ENCODE measurements around the gene FGF8.

Gene FGF8

DNA sequence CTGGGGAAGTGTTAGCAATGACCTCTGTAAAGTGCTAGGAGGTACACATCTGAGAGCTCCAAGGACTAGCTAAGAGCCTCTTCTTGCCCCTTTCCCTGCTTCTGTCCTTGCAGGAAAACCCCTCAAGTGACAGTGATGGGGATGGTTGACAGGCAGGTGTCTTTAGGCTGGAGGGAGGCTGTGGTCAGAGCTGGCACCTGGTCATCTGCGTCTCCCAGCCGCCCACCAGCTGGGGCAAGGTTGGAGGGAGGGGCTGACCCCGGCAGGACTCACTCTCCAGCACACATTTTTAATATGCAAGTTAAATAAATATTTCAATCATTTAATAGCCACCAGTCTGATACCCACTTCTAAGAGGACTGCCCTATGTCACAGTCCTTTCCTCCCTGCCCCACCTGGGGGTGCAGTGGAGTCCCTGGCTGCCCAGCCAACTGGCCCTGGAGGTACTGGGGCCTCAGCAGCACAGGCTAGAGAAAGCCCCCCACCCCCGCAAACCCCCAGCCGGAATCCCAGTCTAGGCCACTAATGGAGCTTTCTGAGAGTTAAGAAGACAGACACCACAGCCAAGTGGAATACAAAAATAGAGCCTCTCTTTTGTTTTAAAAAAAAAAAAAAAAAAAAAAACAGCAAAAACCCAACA is 6.3 kb downstream of the FGF8 start:
- DNase-seq (ENCODE audit: low read depth in 3 of 3) = no peak

DNA sequence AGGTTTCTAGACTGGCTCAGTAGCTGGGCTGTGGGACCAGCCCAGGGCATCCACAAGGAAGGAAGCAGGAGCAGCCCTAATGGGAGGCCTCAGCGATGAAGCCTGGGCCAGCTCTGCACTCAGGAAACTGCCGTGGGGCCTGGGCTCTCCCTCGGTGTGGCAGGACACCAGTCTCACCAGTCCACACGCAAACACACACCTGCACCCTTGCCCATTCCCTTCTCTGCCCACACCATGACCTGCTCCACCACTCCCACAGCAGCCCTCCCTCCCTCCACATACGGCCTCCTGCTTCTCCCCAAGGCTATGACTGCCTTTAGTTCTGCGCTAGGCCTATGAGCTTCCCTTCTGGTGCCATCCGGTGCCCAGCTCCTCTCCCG is 7.1 kb downstream of the FGF8 start:
- no peak for DNase-seq (ENCODE audit: low read depth in 3 of 3)

DNA sequence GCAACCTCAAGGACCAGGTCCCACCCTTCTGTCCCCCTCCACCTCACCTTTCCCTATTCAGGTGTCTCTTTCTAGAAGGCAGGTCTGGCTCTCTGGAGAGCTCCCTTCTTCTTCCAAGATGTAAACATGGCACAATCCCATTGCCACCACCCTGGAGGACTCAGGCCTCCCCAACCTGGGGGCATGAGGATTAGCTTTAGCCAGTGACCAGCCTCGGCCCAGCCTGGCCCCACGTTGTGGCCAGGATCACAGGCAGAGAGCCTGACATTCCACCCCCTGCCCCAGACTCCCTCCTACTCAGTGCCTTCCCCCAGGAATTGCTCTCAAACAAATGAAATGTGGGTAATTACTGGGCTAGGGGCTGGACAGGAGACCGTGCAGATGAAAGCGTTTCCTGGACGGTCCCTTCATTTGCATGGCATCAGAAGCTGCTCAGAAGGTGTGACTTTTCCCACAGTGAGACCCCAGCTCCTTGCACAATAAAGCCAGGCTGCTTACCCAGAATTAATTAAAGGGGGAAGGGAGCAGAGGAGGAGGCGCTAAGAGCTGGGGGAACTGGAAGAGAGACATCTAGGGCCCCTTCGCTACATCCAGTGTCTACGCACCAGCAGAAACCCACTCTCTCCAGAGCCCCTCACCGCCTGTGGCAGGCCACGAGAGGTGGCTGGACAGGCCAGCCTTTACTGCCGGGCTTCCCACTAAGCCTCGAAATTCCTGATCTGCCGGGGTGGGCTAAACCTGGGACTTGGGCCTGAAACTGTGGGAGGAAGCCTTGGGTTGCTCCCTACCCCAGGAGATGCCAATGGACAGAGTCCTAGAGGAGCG is 7.7 kb downstream of the FGF8 start:
- DNase-seq (ENCODE audit: low read depth in 3 of 3) = no peak

DNA sequence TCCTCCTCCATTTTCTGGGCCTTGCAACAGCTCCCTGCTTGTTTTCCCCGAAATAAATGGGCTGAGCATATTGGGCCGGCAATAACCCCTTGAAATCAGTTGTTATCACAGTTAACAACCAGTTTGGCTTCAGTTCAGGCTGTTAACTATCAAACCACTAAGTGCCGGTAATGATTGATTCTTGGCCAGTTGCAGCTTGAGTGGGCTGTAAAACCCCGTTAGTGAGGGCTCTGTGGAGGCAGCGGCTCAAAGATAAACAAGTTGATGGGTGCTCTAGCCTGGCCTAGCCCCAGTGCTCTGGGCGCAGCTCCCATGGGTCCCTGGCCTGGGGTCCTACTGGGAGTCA is 8.3 kb downstream of the FGF8 start:
- no peak for DNase-seq (ENCODE audit: low read depth in 3 of 3)

DNA sequence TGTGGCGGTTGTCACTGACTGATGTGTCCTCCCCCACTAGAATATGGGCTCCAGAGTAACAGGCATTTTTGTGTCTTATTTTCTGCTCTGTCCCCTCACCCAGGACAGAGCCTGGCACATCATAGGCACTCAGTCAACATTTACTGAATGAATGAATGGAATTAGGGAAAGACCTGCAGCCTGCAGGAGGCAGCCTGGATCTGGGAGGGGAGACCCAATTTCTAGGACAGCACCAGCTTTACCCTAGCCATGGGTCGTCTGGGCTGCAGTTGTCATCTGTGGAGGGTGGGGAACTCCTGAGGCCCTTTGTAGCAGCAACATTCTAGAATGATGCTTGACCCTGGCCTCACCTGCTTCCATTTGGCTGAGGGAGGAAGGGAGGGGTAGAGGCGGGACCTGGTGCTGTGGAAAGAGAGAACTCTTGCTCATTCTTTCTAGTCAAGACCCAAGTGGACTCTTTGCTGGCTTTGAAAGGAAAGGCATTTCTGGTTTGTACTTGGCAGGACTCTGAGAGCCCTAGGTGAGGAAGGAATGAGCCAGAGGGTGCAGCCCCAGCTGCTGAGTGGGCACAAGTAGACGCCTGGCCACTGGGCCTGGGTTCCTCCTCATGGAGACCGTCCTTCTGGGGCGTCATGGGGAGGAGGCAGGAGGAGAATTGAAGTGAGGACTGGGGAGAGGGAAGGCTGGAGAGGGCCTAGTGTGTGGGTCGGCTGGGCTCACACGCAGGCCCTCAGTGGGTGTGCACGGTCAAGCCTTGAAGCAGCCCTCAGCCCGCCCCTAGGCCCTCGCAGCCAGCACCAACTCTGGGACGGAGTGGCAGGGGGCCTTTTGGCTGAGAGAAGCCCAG is 8.9 kb downstream of the FGF8 start:
- no peak for DNase-seq (ENCODE audit: low read depth in 3 of 3)

DNA sequence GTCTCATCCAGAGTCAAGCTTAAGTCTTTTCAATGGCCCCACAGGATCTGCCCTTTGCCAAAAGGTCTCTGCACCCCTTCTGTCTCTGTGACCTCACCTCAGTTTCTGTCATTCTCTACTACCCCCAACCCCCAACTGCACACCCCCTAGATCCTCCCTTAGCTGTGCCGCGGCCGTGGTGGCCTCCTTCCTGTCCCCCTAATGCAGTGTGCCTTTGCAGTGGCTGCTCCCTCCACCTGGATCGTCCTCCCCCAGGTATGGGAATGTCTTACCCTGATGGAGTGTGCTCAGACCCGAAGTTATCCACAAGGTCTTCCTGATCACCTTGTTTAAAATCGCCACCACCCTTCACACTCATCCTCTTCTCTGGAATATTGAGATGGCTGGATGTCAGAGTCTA is 9.6 kb downstream of the FGF8 start:
- DNase-seq (ENCODE audit: low read depth in 3 of 3) = no peak

DNA sequence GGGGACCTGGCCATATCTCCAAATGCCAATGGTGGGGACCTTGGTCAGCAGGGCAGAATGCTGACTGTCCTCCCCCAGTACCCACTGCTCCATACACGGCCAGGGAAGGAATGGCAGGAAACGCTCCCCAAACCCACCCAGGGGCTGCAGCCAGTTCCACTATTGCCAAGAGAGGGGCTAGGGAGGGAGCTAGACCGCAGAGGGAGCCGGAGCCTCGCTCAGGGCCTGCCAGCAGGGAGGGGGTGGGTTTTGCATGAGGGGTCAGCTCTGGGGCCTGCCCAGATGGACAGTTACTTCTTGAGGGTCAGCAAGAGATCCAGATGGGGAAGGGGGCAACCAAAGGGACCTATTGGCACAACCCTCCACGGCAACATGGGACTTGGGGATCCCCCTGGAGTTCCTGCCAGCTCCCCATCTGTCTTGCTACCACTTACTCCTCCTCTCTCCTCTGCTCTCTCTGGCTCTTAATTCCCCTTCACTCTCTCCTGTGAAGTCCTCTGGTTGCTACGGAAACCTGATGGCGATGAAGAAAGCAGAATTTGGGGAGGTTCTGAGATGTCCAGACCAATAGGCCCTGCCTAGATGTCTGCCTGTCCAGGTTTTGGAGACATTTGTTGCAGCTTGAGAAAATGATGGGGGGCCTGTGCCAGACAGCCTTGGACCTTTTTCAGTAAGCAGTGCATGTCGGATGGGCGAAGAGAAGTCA is 12.6 kb downstream of the FGF8 start:
- no peak for DNase-seq (ENCODE audit: low read depth in 3 of 3)

DNA sequence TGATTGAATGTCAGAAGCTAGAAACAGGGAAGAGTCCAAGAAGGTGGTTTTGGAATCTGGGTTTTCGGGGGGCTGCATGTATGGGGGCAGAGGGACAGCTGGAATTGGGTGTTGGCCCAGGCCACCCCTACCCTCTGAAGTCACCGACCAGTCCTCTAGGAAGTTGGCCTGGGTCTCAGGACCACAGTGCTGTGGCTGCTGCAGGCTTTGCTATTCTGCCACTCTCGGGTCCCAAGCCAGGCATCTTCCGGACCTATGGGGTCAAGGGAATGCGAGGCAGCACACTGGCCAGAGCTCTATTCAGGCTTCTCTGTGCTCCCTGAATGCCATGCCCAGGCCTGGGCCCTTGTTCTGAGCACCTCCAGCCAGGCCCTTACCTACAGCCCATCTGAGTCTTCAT is 13.2 kb downstream of the FGF8 start:
- no peak for DNase-seq (ENCODE audit: low read depth in 3 of 3)

DNA sequence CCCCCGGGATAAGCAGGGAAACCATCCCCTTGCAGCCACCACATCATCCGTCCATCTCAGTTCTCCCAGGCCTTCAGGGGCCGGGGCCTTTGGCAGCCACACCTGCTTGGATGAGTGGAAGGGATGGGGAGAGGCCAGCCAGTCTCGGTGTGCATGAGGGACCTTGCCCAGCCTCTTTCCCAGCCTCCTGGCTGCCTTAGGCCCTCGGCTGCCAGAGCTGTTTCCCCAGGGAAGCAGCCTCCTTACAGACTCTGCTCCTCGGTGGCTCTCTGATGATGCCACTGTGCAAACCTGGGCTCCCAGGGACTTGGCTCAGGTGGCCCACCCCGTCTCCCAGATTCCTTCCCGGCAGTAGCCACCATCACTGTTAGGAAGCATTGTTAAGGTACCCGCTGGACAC is 14.7 kb downstream of the FGF8 start:
- no peak for DNase-seq (ENCODE audit: low read depth in 3 of 3)

DNA sequence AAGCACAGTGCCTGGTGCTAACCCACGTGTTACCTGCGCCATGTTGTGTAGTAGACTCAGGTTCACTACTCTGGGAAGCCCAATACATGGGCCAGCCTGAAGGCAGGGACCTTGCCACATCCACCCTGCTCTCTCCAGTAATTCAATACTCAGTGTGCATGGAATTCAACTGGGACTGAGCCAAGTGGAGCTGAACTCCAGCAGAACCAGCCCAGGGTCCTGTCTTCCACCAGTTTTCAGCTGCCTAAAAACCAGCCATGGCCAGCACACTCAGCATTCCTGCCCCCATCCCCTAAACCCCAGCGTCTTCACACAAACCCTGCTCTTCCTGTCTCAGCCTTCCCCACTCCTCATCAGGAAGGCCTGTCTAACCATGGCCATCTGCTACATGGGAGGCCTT is 15.4 kb downstream of the FGF8 start:
- DNase-seq (ENCODE audit: low read depth in 3 of 3) = no peak

DNA sequence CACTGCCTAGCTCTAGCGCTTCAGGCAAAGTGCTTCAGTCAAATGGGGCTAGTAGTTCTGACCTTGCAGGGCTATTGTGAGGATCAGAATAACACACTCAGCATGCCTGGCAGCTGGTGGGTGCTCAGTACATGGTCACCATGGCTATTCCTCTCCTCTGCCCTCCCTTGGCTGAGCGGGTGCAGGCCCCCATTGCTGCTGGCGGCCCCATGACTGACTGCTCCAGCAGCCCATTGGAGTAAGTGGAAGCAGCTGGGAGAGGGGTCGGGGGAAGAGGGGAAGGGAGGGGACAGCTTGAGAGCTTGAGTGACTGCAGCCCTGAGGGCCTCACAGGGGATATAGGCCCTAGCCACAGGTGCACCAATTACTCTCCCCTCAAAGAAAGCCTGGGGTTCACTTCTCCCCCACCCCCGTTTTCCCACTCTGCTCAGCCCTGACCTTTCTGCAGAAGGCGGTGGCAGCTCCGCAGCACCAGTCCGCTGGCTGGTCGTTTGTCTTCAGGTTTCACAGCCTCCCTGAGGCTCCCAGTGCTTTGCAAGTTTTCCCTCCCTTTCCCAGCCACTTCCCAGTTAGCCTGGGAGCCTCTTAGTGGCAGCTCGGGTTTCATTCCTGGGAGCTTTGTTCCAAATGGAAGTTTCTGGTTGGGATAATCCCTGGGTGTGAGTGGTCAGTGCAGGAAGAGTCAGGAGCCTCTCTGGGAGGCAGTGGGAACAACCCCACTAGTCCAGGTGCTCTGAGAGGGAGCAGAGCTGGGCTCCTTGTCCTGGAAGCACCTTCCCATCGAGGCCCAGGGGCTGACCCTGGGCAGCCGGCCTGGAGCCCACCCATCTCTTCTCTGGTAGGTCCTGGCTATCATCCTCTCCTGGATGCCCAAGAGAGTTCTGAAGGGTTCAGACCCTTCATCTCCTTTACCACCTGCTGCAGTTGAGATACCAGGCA is 16.3 kb downstream of the FGF8 start:
- DNase-seq (ENCODE audit: low read depth in 3 of 3) = no peak

DNA sequence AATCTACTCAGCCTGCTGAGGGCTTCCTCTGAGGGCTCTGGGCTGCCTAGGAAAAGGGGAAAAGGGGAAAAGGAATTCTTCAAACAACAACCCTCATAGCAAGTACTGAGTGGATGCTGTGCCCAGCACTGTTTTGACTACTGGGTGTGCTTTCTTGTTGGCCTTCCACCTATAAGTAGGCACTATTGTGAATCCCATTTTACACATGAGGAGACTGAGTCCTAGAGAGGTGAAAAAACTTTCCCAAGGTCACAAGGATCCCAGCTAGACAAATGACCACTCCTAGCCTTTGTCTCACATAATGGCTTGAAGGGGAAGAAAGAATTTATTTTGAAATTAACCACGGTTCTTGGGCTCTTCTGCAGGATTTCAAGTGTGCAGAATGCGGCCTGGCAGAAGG is 17.1 kb downstream of the FGF8 start:
- no peak for DNase-seq (ENCODE audit: low read depth in 3 of 3)

DNA sequence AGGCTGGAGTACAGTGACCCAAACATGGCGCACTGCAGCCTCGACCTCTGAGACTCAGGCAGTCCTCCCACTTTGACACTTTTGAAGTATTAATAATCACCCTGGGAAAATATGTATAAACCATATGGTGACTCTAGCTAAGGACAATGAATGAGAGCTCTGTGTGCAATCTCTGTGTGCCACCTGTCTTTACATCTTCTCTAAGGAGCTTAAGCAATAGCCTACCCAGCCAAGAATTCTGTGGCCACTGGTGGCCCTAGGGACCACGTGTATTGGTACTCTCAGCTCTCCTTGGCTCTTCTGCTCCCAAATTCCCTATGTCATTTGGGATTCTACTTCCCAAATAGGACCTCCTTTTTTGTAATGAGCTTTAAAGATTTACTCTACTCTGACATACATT is 23.7 kb downstream of the FGF8 start:
- DNase-seq (ENCODE audit: low read depth in 3 of 3) = no peak

DNA sequence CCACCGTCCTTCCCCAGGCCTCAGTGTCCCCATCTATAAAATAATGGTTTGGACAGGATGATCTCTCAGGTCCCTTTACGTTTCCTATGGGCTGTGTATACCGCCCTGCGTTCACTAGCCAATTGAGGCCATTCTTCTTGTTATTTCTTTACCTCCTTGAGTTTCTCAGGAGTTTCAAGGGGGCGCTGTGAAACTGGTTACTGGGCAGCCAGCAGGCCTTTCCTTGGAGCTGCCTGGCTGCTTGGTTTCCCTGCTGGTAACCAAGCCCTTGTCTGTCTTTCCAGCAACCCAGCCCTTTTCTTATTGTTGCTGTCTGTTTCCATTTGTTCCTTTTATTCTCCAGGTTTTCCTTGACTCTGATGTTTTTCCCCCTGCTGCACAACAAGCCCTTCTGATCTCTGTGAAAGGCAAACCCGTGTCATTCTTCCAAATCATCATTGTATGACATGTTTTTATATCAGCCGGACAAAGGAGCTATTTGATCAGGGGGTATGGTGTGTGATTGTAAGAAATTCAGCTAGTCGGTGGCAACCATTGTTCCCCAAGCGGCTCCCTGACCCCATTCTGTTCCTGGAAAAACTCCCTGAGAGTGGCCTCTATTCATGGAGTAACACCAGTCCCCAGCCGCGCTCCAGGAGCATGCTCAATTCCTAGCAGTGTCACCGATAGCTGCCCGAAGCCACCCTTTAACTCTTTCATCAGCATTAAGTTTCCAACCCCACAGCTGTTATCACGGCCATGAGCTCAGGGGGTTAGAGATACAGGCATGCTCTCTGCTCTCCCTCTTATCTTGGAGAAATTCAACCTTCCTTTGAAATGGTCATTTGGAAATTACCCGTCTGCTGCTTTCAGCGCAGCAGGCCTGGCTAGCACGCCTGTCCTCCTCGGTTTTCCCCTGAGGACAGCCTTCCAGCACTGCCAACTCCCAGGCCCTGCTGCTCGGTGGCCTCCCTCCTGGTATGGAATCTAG is 26.6 kb downstream of the FGF8 start:
- no peak for DNase-seq (ENCODE audit: low read depth in 3 of 3)

DNA sequence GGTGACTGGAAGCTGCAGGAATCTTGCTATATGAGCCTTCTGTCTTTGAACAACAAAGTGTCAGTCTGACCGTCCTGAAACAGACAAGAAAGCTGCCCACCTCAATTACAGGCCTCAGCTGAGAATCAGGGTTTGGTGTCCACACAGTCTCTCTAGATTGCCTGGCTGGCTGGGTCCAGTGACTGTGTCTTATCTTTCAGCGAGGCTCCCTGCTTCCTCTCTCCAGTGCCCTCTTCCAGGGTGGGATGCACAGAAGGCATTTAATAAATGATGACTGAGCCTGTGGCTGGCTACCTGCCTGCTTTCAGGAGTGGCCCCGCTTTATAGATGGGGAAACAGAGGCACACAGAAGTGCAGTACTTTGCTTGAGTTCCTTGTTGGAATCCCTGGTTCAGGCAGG is 27.4 kb downstream of the FGF8 start:
- DNase-seq (ENCODE audit: low read depth in 3 of 3) = no peak

DNA sequence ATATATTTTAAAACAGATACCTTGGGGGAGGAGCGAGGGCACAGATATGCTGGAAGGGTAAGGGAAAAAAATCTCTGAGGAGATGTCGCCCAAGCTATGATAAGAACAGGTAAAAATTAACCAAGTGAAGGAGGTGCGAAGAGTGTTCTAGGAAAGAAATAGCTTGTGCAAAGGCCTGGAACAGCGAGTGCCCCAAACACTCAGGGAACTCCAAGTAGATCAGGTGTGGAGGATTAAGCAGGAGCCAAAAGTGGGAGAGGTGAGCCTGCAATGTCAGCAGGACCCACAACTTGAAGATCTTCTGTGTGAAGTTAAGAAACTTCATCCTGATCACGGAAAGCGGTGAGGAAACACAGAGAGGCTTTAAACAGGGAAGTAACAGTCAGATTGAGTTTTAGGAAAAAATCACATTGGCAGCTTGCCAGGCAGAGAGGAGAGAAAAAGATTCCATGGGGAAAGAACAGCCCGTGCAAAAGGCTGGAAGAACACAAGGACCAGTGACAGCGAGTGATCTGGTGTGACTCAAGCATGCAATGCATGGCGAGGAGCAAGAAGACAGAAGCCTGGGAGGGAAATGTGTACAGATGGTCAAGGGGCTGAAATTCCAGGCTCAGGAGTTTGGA is 30.7 kb downstream of the FGF8 start:
- DNase-seq (ENCODE audit: low read depth in 3 of 3) = no peak

DNA sequence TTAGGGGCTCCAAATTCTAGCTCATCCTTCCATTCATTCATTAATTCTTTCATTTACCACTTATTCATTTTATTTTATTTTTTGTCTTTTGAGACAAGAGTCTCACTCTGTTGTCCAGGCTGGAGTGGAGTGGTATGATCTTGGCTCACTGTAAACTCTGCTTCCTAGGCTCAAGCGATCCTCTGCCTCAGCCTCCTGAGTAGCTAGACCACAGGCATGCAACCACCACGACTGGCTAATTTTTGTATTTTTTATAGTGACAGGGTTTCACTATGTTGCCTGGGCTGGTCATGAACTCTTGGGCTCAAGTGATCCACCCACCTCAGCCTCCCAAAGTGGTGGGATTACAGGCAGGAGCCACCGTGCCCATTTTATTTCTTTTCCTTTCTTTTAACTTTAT is 31.6 kb downstream of the FGF8 start:
- no peak for DNase-seq (ENCODE audit: low read depth in 3 of 3)

DNA sequence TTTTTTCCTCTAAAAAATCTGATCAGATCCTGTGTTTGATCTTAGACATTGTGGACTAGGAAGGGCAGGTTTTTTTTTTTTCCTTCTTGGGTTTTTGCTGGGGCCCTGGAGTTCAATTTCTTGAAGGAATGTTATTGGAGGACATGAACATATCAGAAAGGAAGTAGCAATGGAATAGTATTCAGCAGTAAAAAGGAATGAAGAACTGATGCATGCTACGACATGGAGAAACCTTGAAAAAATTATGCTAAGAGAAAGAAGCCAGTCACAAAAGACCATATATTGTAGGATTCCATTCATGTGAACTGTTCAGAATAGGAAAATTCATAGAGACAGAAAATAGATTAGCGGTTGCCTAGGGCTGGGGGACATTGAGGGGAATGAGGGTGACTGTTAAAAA is 34.0 kb downstream of the FGF8 start:
- DNase-seq (ENCODE audit: low read depth in 3 of 3) = no peak

DNA sequence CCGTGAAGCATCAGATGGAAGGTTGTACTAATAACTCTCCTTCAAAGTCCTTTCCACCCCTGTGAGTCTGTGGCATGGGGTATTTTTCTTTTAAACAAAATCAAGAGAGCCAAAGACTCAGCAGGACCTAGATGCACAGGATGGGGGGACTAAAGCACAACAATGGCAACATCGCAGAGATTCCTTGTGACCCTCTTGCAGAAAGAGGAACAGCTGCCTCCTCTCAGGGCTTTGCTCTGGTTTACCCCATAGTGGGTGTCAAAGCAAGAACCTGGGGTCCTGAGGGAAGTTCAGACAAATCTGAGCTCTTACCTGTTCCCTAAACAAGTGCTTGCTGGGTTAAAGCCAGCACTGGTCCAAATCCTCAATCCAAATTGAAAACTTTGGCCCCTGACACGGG is 39.2 kb downstream of the FGF8 start:
- no peak for DNase-seq (ENCODE audit: low read depth in 3 of 3)

DNA sequence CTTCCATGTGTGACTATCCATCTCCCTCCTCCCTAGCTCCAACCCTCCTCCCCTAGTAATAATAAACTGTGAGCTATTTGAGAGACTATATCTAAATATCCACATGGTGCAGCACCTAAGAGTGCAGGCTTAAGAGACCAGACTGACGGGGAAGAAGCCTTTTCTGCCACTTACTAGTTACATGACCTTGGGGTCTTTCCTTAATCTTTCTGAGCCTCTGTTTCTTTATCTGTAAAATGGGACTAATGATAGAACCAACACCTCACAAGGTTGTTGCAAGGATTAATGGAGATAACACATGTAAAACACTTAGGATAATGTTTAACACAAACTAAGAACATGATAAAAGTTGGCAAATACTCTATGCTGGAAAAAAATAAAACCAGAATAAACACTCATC is 43.8 kb downstream of the FGF8 start:
- no peak for DNase-seq (ENCODE audit: low read depth in 3 of 3)

All from stimulated activated CD4-positive, alpha-beta T cell treated with anti-CD3 and anti-CD28 coated beads, TNF-alpha, amount 100 ng/mL, for 48 hours (primary cell).